HepG2 (cell line): ENCODE measurements around the gene PDIA4. TPM values are rescaled to one million over a fixed set of nuclear protein-coding genes. Genes with fewer than 3 reads are reported as not detected.

Experiments used
- GABPA ChIP-seq, 2 experiments: IDR thresholded peaks; 2 replicates each; pipeline ENCODE4 v1.6.1; 2011 to 2016; ENCODE audit warnings: low read depth in 2 of 2, low read length in 1 of 2, missing biosample characterization in 1 of 2, missing genetic modification characterization in 1 of 2
- GABPB1 ChIP-seq: IDR thresholded peaks from 2 replicates; pipeline ENCODE4 v1.6.1; 2016; ENCODE audit warnings: mild to moderate bottlenecking, missing genetic modification reagents, moderate library complexity, missing compliant biosample characterization
- POGZ ChIP-seq: sonication (generic); formaldehyde crosslinking; IDR thresholded peaks from 2 replicates; pipeline ENCODE4 v1.4.0; 2020; ENCODE audit warnings: mild to moderate bottlenecking, missing genetic modification reagents
- SIX1 ChIP-seq: sonication (generic); formaldehyde crosslinking; IDR thresholded peaks from 2 replicates; pipeline ENCODE4 v1.4.0; 2020; ENCODE audit warnings: missing genetic modification reagents, borderline replicate concordance
- ZBTB38 ChIP-seq: sonication (generic); formaldehyde crosslinking; IDR thresholded peaks from 2 replicates; pipeline ENCODE4 v1.5.1; 2020; ENCODE audit warnings: mild to moderate bottlenecking, missing genetic modification reagents
- ZNF660 ChIP-seq: sonication (generic); formaldehyde crosslinking; IDR thresholded peaks from 2 replicates; pipeline ENCODE4 v1.5.1; 2020; ENCODE audit warnings: mild to moderate bottlenecking, low read depth, missing genetic modification reagents, borderline replicate concordance
- polyA plus RNA-seq, 8 experiments: library from polyadenylated mRNA; depleted of rRNA in 3 of 8; stranded (reverse) in 7 of 8; unstranded in 1 of 8; fragments of >200 nt; fragmentation: Illumina TruSeq in 4 of 8; extraction: Trizol in 4 of 8; gene quantifications; 2 replicates each; pipeline versions ENCODE4 v1.2.1 to v1.2.3, GENCODE V29; 2011 to 2016; ENCODE audit warnings: low read depth in 4 of 8, missing spikeins in 1 of 8, mixed read lengths in 1 of 8; ENCODE audit not compliant: insufficient read depth in 1 of 8
- total RNA-seq, 5 experiments: library from RNA; depleted of rRNA; stranded (reverse); fragments of >200 nt; fragmentation: Illumina TruSeq; extraction: Trizol; gene quantifications; 2 replicates each; pipeline ENCODE4 v1.2.3, GENCODE V29; 2016; ENCODE audit warnings: low read depth in 1 of 5
- TF ChIP-seq, protein P1 (sequence below): sonication (generic); formaldehyde crosslinking; IDR thresholded peaks from 2 replicates; pipeline ENCODE4 v1.4.0; 2020; ENCODE audit warnings: missing genetic modification reagents, mild to moderate bottlenecking, borderline replicate concordance
- TF ChIP-seq, protein P2 (sequence below): IDR thresholded peaks from 2 replicates; pipeline ENCODE4 v1.6.1; 2012; ENCODE audit warnings: inconsistent platforms
- TF ChIP-seq, protein P3 (sequence below): sonication (generic); formaldehyde crosslinking; IDR thresholded peaks from 2 replicates; pipeline ENCODE4 v1.9.0; 2021; ENCODE audit warnings: missing genetic modification reagents, borderline replicate concordance
- TF ChIP-seq, protein P4 (sequence below): sonication (generic); formaldehyde crosslinking; IDR thresholded peaks from 2 replicates; pipeline ENCODE4 v1.5.0; 2020; ENCODE audit warnings: mild to moderate bottlenecking, missing genetic modification reagents, moderate library complexity
- TF ChIP-seq, protein P5 (sequence below): IDR thresholded peaks from 2 replicates; pipeline ENCODE4 v1.6.1; 2016; ENCODE audit warnings: low read depth, borderline replicate concordance
- TF ChIP-seq, protein P6 (sequence below): sonication (generic); formaldehyde crosslinking; IDR thresholded peaks from 2 replicates; pipeline ENCODE4 v1.5.1; 2020; ENCODE audit warnings: mild to moderate bottlenecking, missing genetic modification reagents, moderate library complexity

The PDIA4 gene
- total and polyA plus RNA-seq, 2 of the 13 experiments (the other 11 are each of a cell fraction or from before 2014, with no cell fraction given), result 278 to 402 TPM

DNA sequence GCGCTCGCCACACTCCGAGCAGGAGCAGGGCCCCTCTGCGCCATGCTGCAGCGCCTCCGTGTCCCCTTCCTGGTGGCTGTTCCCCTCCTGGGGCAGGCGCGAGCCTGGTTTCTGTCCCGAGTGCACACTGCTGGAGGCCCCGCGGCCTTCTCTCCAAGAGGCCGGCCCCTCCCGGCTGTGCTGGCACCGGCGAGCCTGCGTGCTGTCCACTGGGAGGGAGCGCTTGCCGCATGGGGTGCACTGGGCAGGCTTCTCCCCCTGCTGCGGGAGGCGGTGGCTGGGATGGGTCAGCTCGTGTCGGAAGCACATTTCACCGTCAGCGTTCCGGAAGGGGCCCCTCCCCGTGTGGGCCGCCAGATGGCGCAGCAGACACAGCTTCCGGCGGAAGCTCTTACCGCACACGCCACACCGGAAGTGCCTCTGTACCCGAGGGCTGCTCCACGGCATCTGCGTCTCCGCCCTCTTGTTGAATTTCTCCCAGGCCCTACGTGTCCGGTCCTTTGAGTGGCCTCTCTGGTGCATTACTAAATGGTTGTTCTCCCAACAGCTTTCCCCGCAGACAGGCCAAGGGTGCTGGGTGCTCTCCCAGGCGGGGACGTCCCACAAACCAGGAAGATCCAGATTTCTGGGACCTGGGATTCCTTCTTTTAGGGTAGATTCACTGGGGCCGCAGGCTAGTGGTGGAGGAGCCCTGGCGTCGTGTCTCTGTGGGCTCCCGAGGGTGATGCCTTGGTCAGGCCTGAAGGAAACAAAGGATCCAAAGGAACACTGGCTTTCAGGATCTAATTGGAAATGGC, 43.5 kb upstream of the PDIA4 start (continued):
- TF ChIP-seq, protein P1, sequence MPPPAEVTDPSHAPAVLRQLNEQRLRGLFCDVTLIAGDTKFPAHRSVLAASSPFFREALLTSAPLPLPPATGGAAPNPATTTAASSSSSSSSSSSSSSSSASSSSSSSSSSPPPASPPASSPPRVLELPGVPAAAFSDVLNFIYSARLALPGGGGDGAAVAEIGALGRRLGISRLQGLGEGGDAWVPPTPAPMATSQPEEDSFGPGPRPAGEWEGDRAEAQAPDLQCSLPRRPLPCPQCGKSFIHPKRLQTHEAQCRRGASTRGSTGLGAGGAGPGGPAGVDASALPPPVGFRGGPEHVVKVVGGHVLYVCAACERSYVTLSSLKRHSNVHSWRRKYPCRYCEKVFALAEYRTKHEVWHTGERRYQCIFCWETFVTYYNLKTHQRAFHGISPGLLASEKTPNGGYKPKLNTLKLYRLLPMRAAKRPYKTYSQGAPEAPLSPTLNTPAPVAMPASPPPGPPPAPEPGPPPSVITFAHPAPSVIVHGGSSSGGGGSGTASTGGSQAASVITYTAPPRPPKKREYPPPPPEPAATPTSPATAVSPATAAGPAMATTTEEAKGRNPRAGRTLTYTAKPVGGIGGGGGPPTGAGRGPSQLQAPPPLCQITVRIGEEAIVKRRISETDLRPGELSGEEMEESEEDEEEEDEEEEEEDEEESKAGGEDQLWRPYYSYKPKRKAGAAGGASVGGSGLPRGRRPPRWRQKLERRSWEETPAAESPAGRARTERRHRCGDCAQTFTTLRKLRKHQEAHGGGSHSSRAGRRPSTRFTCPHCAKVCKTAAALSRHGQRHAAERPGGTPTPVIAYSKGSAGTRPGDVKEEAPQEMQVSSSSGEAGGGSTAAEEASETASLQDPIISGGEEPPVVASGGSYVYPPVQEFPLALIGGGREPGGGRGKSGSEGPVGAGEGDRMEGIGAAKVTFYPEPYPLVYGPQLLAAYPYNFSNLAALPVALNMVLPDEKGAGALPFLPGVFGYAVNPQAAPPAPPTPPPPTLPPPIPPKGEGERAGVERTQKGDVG (CRISPR knock-in tag), result 0 out of 2 replicates have a peak, but pooled peaks have one; percentile 48
- TF ChIP-seq GABPB1, result peak; percentile 52; the same call in 1 of the 2 replicates
- no peak for TF ChIP-seq ZNF660 (CRISPR knock-in tag)
- TF ChIP-seq, protein P2, sequence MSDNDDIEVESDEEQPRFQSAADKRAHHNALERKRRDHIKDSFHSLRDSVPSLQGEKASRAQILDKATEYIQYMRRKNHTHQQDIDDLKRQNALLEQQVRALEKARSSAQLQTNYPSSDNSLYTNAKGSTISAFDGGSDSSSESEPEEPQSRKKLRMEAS, result peak; percentile 20; the same call in 1 of the 2 replicates
- TF ChIP-seq, protein P3, sequence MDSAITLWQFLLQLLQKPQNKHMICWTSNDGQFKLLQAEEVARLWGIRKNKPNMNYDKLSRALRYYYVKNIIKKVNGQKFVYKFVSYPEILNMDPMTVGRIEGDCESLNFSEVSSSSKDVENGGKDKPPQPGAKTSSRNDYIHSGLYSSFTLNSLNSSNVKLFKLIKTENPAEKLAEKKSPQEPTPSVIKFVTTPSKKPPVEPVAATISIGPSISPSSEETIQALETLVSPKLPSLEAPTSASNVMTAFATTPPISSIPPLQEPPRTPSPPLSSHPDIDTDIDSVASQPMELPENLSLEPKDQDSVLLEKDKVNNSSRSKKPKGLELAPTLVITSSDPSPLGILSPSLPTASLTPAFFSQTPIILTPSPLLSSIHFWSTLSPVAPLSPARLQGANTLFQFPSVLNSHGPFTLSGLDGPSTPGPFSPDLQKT (CRISPR knock-in tag), result no peak
- TF ChIP-seq, protein P4, sequence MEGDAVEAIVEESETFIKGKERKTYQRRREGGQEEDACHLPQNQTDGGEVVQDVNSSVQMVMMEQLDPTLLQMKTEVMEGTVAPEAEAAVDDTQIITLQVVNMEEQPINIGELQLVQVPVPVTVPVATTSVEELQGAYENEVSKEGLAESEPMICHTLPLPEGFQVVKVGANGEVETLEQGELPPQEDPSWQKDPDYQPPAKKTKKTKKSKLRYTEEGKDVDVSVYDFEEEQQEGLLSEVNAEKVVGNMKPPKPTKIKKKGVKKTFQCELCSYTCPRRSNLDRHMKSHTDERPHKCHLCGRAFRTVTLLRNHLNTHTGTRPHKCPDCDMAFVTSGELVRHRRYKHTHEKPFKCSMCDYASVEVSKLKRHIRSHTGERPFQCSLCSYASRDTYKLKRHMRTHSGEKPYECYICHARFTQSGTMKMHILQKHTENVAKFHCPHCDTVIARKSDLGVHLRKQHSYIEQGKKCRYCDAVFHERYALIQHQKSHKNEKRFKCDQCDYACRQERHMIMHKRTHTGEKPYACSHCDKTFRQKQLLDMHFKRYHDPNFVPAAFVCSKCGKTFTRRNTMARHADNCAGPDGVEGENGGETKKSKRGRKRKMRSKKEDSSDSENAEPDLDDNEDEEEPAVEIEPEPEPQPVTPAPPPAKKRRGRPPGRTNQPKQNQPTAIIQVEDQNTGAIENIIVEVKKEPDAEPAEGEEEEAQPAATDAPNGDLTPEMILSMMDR (CRISPR knock-in tag), result peak; percentile 61
- TF ChIP-seq POGZ (CRISPR knock-in tag), result peak; percentile 49; the same call in 1 of the 2 replicates
- TF ChIP-seq, protein P5, sequence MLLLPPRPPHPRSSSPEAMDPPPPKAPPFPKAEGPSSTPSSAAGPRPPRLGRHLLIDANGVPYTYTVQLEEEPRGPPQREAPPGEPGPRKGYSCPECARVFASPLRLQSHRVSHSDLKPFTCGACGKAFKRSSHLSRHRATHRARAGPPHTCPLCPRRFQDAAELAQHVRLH (CRISPR knock-in tag), result no peak
- TF ChIP-seq ZBTB38 (CRISPR knock-in tag), result peak; percentile 91
- TF ChIP-seq, protein P6, sequence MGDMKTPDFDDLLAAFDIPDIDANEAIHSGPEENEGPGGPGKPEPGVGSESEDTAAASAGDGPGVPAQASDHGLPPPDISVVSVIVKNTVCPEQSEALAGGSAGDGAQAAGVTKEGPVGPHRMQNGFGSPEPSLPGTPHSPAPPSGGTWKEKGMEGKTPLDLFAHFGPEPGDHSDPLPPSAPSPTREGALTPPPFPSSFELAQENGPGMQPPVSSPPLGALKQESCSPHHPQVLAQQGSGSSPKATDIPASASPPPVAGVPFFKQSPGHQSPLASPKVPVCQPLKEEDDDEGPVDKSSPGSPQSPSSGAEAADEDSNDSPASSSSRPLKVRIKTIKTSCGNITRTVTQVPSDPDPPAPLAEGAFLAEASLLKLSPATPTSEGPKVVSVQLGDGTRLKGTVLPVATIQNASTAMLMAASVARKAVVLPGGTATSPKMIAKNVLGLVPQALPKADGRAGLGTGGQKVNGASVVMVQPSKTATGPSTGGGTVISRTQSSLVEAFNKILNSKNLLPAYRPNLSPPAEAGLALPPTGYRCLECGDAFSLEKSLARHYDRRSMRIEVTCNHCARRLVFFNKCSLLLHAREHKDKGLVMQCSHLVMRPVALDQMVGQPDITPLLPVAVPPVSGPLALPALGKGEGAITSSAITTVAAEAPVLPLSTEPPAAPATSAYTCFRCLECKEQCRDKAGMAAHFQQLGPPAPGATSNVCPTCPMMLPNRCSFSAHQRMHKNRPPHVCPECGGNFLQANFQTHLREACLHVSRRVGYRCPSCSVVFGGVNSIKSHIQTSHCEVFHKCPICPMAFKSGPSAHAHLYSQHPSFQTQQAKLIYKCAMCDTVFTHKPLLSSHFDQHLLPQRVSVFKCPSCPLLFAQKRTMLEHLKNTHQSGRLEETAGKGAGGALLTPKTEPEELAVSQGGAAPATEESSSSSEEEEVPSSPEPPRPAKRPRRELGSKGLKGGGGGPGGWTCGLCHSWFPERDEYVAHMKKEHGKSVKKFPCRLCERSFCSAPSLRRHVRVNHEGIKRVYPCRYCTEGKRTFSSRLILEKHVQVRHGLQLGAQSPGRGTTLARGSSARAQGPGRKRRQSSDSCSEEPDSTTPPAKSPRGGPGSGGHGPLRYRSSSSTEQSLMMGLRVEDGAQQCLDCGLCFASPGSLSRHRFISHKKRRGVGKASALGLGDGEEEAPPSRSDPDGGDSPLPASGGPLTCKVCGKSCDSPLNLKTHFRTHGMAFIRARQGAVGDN, result peak; percentile 38
- peak; percentile 53 for TF ChIP-seq GABPA (IDR thresholded peaks at IDR 0.05; ENCODE audit: low read depth, low read length)
- no peak for TF ChIP-seq GABPA (CRISPR knock-in tag; IDR thresholded peaks at IDR 0.05; ENCODE audit: low read depth)
- TF ChIP-seq SIX1 (CRISPR knock-in tag), result no peak
- TF ChIP-seq, all 625 proteins: peak for 10
